ENCODE measurements around the gene CD3G.
A peak's percentile ranks its signal among the peaks of the same experiment; 100 is the strongest.
"Not testable (repeated sequence)": the region's sequence is repeated elsewhere in the genome, so short reads cannot be mapped to it uniquely, and the experiment has no call there.

CD3G gene

DNA sequence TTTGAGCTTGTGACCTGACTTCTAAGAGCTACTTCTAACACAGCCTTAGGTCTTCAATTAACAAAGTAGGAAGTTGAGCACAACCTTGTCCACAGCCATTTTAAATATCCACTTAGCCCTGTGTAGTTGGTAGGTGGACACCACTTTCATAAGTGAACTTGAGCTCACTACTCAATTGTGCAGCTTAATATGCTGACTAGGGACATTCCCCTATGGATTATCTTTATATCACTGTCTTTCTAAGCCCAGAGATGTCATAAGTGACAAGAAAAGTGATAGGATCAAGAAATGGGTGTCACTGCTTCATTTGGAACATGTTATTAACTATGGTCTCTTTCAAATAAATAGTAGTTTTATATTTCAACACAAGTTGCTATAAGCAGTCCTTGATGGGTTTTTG, 53.3 kb downstream of the CD3G start:
- FAIRE-seq = no peak
- TF ChIP-seq, protein P1, sequence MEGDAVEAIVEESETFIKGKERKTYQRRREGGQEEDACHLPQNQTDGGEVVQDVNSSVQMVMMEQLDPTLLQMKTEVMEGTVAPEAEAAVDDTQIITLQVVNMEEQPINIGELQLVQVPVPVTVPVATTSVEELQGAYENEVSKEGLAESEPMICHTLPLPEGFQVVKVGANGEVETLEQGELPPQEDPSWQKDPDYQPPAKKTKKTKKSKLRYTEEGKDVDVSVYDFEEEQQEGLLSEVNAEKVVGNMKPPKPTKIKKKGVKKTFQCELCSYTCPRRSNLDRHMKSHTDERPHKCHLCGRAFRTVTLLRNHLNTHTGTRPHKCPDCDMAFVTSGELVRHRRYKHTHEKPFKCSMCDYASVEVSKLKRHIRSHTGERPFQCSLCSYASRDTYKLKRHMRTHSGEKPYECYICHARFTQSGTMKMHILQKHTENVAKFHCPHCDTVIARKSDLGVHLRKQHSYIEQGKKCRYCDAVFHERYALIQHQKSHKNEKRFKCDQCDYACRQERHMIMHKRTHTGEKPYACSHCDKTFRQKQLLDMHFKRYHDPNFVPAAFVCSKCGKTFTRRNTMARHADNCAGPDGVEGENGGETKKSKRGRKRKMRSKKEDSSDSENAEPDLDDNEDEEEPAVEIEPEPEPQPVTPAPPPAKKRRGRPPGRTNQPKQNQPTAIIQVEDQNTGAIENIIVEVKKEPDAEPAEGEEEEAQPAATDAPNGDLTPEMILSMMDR (IDR thresholded peaks at IDR 0.05; ENCODE audit: insufficient read depth, missing control alignments) = no peak
- DNase-seq (ENCODE audit: insufficient read length, low spot score) = no peak

DNA sequence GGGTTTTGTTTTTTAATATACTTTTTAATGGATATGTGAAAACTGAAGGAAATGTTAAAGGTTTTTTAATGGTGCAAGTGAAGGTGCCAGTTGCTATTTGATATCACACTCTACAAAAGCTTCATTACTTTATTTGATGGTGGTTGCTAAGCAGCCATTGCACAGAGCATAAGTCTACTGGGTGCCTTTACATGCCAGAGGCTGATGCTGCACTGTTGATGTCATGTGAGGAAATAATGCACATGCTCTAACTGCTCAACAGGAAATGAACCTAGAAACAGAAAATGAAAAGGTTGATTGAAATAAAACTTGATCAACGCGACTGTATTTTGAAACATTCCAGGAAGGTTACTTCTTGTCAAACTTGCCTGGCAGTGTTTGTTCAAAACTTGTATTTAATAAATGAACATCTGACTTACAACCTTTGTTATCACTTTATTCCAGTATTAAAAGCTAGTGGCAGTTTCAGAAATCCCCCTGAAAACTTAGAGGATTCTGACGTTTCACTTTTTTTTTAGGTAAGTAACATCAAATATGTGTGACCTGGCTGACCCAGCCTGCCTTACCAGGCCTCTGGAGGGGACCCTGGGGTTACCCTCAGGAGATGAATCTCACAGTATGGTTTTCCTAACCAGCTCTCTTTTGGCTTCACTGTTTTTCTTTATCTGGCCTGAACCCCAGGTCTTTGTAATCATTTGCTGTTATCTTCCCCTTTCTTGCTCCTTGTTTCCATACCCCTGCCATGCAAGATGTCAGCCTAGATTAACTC, 54.8 kb downstream of the CD3G start:
- FAIRE-seq = no peak

DNA sequence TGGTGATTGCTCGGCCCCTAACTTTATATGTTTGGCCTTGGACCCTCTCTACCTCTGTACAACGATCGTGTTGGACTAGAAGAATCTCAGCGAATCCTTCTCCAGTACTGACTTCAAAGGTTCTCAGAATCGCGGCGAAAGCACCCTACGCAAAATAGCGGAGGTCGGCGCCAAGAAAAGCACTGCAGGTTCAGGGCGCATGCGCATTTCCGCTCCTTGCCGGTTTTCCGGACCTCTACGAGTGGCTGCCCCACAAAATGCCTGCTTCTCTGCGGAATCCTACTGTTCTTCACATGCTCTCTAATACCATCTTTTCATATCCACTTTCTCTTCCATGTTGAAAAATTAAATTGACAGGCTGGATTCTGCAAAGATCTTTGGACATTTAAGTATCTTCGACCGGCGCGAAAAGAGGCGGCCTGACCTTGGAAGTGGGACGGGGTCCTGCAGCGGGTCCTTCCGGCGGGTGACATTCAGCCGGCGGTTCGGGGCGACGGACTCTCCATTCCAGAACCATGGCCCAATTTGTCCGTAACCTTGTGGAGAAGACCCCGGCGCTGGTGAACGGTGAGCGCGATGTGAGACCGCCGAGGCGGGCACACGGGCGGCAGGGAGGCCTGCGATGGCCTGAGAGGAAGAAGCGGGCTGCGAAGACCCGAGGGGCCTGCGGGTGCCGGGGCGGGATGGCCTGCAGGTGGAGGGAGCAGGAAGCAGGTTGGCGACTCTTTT, 57.2 kb downstream of the CD3G start, which contains the start of gene ATP5MG:
ATP5MG (plus strand) TSS at position 456 of the 729 bp plus-strand sequence; CDS start at position 516, 60 bp downstream.
- DNase-seq (ENCODE audit: insufficient read length, low spot score) = peak; percentile 53
- TF ChIP-seq, protein P1 (IDR thresholded peaks at IDR 0.05; ENCODE audit: insufficient read depth, missing control alignments) = no peak
- FAIRE-seq = no peak

More for the DNA sequence above, 54.8 kb downstream of the CD3G start:
- DNase-seq (ENCODE audit: insufficient read length, low spot score) = no peak
- TF ChIP-seq, protein P1 (IDR thresholded peaks at IDR 0.05; ENCODE audit: insufficient read depth, missing control alignments) = no peak

DNA sequence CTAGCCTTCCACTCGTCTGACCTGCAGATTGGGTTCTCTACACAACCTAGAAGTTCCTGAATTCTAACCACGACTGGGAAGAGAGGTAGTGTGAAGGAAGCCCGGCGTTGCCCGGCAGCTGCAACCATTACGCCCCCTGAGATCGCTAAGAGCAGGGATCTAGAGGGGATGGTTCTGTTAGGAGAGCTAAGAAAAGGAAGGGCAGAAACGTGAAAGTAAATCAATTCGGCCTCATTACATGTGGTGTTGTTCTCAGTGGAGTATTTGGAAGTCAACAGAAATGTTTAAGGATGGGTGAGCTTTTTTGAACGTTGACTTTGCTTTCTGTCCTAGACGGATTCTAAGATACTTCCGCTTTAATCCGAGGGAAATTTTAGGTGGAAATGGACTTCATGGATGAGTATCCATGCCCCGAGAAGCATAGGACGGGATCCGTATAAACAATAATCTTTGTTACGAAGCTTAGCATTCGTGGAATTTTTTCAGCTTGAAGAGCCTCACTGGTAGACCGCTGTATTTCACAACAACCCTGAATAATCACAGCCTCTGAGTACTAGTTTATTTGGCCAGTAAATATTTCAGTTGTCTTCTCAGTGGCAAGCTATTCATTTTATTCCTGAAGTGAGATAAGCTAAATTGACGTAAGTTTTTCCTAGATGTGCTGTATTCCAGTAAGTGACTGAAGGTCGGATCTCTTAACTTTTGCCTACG, 57.9 kb downstream of the CD3G start:
- no peak for FAIRE-seq
- DNase-seq (ENCODE audit: insufficient read length, low spot score) = no peak
- TF ChIP-seq, protein P1 (IDR thresholded peaks at IDR 0.05; ENCODE audit: insufficient read depth, missing control alignments) = no peak

DNA sequence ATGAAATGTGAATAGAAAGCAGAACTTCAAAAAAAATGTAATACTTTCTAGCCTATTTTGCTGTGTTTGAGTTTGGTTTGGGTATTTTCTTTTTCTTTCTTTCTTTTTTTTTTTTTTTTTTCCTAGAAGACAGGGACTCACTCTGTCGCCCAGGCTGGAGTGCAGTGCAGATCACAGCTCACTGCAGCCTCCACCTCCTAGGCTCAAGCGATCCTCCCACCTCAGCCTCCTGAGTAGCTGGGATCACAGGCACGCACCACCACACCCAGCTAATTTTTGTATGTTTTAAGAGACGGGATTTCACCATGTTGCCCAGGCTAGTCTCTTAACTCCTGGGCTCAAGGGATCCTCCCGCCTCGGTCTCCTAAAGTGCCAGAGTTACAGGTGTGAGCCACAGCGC, 58.5 kb downstream of the CD3G start:
- not testable (repeated sequence) for FAIRE-seq; DNase-seq (ENCODE audit: insufficient read length, low spot score)

Data from D721Med (cell line).